ENCODE data around the gene PDSS2.

DNA sequence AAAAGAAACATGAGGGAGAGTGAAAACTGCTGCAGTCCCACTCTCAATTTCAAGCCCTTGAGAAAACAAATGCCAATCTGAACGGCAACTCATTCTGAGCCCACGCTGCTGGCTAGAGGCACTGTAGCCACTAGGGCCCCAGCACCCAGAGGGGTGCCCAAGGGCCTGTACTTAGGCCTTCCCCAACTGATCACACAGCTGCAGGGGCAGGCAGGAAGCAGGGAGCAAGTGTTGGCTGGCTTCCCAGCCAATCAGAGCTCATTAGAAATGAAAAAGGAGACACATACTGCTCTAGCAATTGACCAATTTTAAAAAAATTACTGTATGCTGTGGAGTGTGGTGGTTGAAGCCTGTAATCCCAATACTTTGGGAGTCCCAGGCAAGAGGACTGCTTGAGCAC lies 340.4 kb downstream of the PDSS2 start:
- TF ChIP-seq, protein P1, sequence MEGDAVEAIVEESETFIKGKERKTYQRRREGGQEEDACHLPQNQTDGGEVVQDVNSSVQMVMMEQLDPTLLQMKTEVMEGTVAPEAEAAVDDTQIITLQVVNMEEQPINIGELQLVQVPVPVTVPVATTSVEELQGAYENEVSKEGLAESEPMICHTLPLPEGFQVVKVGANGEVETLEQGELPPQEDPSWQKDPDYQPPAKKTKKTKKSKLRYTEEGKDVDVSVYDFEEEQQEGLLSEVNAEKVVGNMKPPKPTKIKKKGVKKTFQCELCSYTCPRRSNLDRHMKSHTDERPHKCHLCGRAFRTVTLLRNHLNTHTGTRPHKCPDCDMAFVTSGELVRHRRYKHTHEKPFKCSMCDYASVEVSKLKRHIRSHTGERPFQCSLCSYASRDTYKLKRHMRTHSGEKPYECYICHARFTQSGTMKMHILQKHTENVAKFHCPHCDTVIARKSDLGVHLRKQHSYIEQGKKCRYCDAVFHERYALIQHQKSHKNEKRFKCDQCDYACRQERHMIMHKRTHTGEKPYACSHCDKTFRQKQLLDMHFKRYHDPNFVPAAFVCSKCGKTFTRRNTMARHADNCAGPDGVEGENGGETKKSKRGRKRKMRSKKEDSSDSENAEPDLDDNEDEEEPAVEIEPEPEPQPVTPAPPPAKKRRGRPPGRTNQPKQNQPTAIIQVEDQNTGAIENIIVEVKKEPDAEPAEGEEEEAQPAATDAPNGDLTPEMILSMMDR (IDR thresholded peaks at IDR 0.05): no peak
- no peak for TF ChIP-seq ZFX (IDR thresholded peaks at IDR 0.05; ENCODE audit: borderline replicate concordance)

All from 22Rv1 (cell line).